Activated B cell treated with CpG ODN at 0.5 μM for 24 hours (primary cell): ENCODE results near the gene HTR4. TPM values are rescaled to one million over a fixed set of nuclear protein-coding genes. Genes with fewer than 3 reads are reported as not detected.
"Not testable (repeated sequence)": the region's sequence is repeated elsewhere in the genome, so short reads cannot be mapped to it uniquely, and the experiment has no call there.

ENCODE experiments used
- ATAC-seq: fragments of 200-7000 bp; cut with Tn5 transposase; one replicate; pipeline ENCODE4 v1.10.0; 2021; ENCODE audit warnings: low read depth, mild to moderate bottlenecking, moderate library complexity
- CTCF ChIA-PET: fragments of 350-600 bp; sonication (Branson Sonifier 250); formaldehyde crosslinking; loops from one replicate; lab custom pipeline; 2021; ENCODE audit warnings: antibody characterized with exemption; lab: Charles Lee
- POLR2A ChIA-PET: fragments of 350-600 bp; sonication (Branson Sonifier 250); formaldehyde crosslinking; loops from one replicate; lab custom pipeline; 2021; ENCODE audit warnings: antibody characterized with exemption; lab: Charles Lee
- DNase-seq: peaks from one replicate; pipeline ENCODE4 v3.0.0; 2022
- H3K27ac Mint-ChIP-seq: one replicate; pipeline ENCODE4 v1.8.0; 2020; ENCODE audit warnings: mixed read lengths
- H3K27me3 Mint-ChIP-seq: one replicate; pipeline ENCODE4 v1.8.0; 2021; ENCODE audit warnings: mixed read lengths
- H3K36me3 Mint-ChIP-seq: one replicate; pipeline ENCODE4 v1.8.0; 2021; ENCODE audit warnings: low read depth, mixed read lengths
- H3K4me1 Mint-ChIP-seq: one replicate; pipeline ENCODE4 v1.8.0; 2021; ENCODE audit warnings: mixed read lengths
- H3K4me3 Mint-ChIP-seq: one replicate; pipeline ENCODE4 v1.8.0; 2020; ENCODE audit warnings: mild to moderate bottlenecking, mixed read lengths
- H3K9me3 Mint-ChIP-seq: one replicate; pipeline ENCODE4 v1.8.0; 2020; ENCODE audit warnings: mixed read lengths
- intact Hi-C: fragments of 100-400 bp; cut with micrococcal nuclease; formaldehyde crosslinking; loops from one replicate; pipeline ENCODE4 v1.15.1; 2024
- total RNA-seq: library from RNA; stranded (reverse); gene quantifications from 2 replicates; pipeline ENCODE4 v1.2.3, GENCODE V29; 2022
- TF ChIP-seq, protein P1 (sequence below): fragments of 200-600 bp; IDR thresholded peaks from one replicate; pipeline ENCODE4 v1.8.0; 2022; ENCODE audit warnings: antibody characterized with exemption, mild to moderate bottlenecking

HTR4 gene
- total RNA-seq, 1 donor from 2014 or later = not detected

DNA sequence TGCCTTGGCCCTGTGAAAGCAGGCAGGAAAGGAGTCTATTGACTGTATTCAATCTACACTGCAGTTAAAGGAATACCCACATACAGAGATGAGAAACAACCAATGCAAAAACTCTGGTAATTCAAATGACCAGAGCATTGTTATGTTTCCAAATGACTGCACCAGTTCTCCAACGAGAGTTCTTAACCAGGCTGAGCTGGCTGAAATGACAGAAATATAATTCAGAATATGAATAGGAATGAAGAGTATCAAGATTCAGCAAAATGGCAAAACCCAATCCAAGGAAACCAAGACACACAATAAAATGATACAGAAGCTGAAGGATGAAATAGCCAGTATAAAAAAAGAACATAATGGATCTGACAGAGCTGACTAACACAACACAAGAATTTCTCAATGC, 119.1 kb downstream of the HTR4 start:
- POLR2A ChIA-PET = no interaction called here
- Mint-ChIP-seq H3K9me3 (peaks cover 7% of the 10 kb centered on the region), H3K4me1 (no peaks in the 10 kb centered on the region), H3K4me3 (no peak overlapping the region), H3K36me3 (no peaks in the 10 kb centered on the region), H3K27ac (no peak overlapping the region), H3K27me3 (peaks cover 12% of the 10 kb centered on the region)
- no peak for ATAC-seq
- intact Hi-C loops = no loop called here
- TF ChIP-seq, protein P1, sequence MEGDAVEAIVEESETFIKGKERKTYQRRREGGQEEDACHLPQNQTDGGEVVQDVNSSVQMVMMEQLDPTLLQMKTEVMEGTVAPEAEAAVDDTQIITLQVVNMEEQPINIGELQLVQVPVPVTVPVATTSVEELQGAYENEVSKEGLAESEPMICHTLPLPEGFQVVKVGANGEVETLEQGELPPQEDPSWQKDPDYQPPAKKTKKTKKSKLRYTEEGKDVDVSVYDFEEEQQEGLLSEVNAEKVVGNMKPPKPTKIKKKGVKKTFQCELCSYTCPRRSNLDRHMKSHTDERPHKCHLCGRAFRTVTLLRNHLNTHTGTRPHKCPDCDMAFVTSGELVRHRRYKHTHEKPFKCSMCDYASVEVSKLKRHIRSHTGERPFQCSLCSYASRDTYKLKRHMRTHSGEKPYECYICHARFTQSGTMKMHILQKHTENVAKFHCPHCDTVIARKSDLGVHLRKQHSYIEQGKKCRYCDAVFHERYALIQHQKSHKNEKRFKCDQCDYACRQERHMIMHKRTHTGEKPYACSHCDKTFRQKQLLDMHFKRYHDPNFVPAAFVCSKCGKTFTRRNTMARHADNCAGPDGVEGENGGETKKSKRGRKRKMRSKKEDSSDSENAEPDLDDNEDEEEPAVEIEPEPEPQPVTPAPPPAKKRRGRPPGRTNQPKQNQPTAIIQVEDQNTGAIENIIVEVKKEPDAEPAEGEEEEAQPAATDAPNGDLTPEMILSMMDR = no peak
- no peak for DNase-seq
- CTCF ChIA-PET = no interaction called here

DNA sequence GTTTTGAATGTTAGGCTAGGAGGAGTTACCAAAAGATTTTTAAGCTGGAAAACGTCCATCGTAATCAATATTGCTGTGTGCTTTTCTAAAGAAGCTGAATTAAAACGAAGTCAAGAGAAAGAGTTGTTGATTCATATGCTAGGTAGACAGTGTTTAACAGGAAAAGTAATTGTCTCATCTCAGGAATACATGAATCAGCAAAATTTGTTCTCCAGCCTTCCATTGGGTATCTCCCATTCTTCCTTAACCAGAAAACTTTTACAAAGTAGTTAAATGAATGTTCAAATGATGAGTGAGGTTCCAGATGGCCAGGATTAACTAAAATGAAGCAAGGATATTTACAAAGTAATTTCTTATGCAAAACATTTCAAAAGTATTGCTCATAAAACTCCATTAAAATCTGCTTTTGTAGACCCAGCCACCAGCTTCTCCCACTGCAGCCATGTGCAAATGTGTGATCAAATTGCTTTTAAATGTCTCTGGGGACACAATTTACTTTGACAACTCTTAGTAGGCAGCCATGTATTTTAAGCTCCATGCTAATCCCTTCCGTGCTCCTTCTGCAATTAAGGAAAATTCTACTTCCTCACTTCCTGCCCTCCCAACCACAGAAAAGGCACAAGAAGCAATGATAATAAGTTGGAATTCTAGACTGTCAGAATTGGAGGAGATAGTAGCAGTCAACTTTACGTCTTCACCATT, 121.2 kb downstream of the HTR4 start:
- intact Hi-C loops = no loop called here
- DNase-seq (no peak), ATAC-seq (no peak)
- ChIA-PET CTCF (no interaction called here), POLR2A (no interaction called here)
- Mint-ChIP-seq H3K36me3 (no peaks in the 10 kb centered on the region), H3K9me3 (peaks cover 13% of the 10 kb centered on the region), H3K27ac (no peak overlapping the region), H3K27me3 (peaks cover 12% of the 10 kb centered on the region), H3K4me3 (no peak overlapping the region), H3K4me1 (no peaks in the 10 kb centered on the region)
- TF ChIP-seq, protein P1 = no peak

DNA sequence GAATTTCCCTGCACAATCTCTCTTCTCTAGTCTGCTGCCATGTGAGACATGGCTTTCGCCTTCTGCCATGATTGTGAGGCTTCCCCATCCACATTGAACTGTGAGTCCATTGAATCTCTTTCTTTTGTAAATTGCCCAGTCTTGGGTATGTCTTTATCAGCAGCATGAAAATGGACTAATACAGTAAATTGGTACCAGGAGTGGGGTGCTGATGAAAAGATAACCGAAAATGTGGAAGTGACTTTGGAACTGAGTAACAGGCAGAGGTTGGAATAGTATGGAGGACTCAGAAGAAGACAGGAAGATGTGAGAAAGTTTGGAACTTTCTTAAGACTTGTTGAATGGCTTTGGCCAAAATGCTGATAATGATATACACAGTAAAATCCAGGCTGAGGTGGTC, 124.9 kb downstream of the HTR4 start:
- intact Hi-C loops, H3K4me1 Mint-ChIP-seq, CTCF ChIA-PET, H3K36me3 Mint-ChIP-seq, H3K27me3 Mint-ChIP-seq, DNase-seq, ATAC-seq, H3K4me3 Mint-ChIP-seq, POLR2A ChIA-PET, H3K27ac Mint-ChIP-seq: not testable (repeated sequence)
- H3K9me3 Mint-ChIP-seq = peaks cover 13% of the 10 kb centered on the region

DNA sequence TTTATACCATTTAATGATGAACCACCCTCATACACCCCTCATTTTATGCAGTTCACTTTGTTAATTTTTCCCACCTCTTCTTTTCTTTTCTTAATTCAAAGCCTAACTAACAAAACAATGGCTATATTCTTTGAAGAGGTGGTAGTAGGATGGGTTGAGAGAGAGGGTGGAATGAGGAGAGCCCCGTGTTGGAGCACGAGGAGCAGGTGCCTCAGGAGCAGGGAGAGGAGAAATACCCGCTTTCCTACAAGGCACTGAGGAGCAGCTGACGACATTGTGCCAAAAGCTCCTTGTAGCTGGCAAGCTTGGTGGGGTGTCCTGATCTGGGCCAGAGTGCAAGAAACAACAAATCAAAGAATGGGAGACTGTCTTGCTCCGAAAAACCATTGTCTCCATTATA, 129.6 kb downstream of the HTR4 start:
- CTCF ChIA-PET = no interaction called here
- no peak overlapping the region for H3K27ac Mint-ChIP-seq
- TF ChIP-seq, protein P1 = no peak
- intact Hi-C loops = no loop called here
- peaks cover 6% of the 10 kb centered on the region for H3K9me3 Mint-ChIP-seq
- POLR2A ChIA-PET = no interaction called here
- peaks cover 7% of the 10 kb centered on the region for H3K27me3 Mint-ChIP-seq
- no peaks in the 10 kb centered on the region for H3K36me3 Mint-ChIP-seq
- H3K4me1 Mint-ChIP-seq = no peaks in the 10 kb centered on the region
- ATAC-seq (no peak), DNase-seq (no peak)
- H3K4me3 Mint-ChIP-seq = no peak overlapping the region

DNA sequence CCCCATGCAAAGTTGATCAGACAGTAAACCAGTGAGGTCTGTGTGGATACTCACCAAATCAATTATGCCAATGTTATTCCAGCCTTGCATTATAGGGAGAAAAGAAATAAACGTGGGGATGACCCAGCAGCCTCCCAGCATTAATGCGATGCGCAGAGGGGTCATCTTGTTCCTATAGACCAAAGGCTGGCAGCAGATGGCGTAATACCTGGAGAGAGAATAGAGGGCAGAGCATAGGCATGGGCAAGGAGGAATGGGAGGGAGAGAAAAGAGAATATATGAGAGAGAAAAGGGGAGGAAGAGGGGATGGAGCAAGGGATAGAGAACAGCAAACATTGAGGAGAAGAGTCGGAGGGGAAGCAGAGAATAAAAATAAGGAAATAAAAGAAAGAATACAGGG, 131.2 kb downstream of the HTR4 start:
- intact Hi-C loops = no loop called here
- Mint-ChIP-seq H3K4me1 (no peaks in the 10 kb centered on the region), H3K27me3 (peaks cover 7% of the 10 kb centered on the region), H3K27ac (no peak overlapping the region), H3K9me3 (no peaks in the 10 kb centered on the region), H3K36me3 (no peaks in the 10 kb centered on the region), H3K4me3 (no peak overlapping the region)
- POLR2A ChIA-PET = no interaction called here
- CTCF ChIA-PET = no interaction called here
- ATAC-seq (no peak), DNase-seq (no peak)
- TF ChIP-seq, protein P1 = no peak

DNA sequence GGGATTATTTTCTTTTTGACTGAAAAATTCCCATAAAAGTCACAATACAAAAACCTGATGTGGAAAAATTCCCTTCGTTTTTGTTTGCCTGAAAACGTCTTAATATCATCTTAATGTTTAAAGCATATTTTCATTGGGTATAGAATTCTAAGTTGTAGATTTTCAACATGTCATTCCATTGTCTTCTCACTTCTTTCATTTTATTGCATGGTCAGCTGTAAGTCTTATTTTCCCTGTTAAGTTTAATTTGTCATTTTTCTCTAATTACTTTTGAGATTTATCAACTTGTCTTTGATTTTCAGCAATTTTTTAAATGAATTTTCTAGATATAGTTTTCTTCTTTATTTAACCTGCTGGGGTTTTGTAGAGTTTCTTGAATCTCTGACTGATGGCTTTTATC, 138.9 kb downstream of the HTR4 start:
- no peak overlapping the region for H3K27ac Mint-ChIP-seq
- TF ChIP-seq, protein P1 = no peak
- ChIA-PET POLR2A (no interaction called here), CTCF (no interaction called here)
- intact Hi-C loops = no loop called here
- H3K36me3 Mint-ChIP-seq = no peaks in the 10 kb centered on the region
- no peaks in the 10 kb centered on the region for H3K9me3 Mint-ChIP-seq
- DNase-seq = no peak
- no peak overlapping the region for H3K4me3 Mint-ChIP-seq
- no peaks in the 10 kb centered on the region for H3K27me3 Mint-ChIP-seq
- no peaks in the 10 kb centered on the region for H3K4me1 Mint-ChIP-seq
- no peak for ATAC-seq
